Omental fat pad (tissue), 4 donors: ENCODE data around the gene COL4A2. TPM values are rescaled to one million over a fixed set of nuclear protein-coding genes. Genes with fewer than 3 reads are reported as not detected.

ENCODE experiments used
- ATAC-seq: fragments of 150-250 bp; one replicate; pipeline ENCODE4 v1.9.1; 2016; ENCODE audit warnings: mild to moderate bottlenecking, moderate library complexity; ENCODE audit not compliant: low FRiP score
- DNase-seq: peaks from one replicate; pipeline ENCODE4 v3.0.0-alpha.2; 2019; ENCODE audit warnings: low spot score
- total RNA-seq, 4 donors: library from RNA; depleted of rRNA; stranded (reverse); fragments of >200 nt; gene quantifications; one replicate each; pipeline ENCODE4 v1.1.0, GENCODE V29; 2016
- TF ChIP-seq, protein P1 (sequence below), 3 donors: fragments of 450-650 bp; IDR thresholded peaks; one replicate each; pipeline ENCODE4 v1.5.1; 2016 to 2017; ENCODE audit warnings: antibody characterized with exemption in 3 of 3, mild to moderate bottlenecking in 3 of 3, moderate library complexity in 2 of 3

COL4A2 gene
- total RNA-seq, 4 donors from 2014 or later: 380 to 788 (median 684) TPM

DNA sequence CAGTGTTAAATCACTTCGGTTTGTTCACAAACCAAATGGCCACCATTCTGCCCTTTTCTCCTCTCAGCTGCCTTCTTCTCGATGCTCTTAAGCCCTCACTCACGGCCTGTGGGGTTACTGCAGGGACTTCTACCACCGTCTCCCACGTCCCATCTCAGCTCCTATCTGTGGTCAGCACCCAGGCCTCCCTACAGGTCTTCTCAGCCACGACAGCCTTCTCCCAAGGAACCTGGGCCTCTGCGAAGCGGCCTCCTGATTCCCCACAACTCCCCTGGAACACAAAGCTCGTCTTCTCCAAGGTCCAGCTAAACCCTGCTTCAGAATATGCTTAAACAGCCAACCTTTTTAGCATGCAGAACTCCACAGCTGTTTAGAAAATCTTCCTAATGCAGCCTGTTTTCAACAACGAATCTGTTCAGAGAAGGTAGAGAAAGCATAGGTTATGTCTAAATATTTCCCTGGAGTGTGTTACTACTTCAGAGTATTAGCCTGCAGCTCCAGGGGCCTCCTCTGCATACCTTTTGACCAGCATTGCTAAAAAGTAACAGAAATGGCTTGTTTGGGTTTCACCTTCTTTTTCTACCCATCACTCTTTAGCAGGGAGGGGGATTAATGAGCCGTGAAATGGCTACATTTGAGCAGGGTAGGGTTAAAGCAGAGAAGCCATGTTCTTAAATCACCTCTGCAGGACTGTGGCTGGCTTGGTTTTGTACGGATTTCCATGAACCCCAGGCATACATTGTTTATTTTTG is 104.0 kb downstream of the COL4A2 start:
- ATAC-seq: no peak
- TF ChIP-seq, protein P1, sequence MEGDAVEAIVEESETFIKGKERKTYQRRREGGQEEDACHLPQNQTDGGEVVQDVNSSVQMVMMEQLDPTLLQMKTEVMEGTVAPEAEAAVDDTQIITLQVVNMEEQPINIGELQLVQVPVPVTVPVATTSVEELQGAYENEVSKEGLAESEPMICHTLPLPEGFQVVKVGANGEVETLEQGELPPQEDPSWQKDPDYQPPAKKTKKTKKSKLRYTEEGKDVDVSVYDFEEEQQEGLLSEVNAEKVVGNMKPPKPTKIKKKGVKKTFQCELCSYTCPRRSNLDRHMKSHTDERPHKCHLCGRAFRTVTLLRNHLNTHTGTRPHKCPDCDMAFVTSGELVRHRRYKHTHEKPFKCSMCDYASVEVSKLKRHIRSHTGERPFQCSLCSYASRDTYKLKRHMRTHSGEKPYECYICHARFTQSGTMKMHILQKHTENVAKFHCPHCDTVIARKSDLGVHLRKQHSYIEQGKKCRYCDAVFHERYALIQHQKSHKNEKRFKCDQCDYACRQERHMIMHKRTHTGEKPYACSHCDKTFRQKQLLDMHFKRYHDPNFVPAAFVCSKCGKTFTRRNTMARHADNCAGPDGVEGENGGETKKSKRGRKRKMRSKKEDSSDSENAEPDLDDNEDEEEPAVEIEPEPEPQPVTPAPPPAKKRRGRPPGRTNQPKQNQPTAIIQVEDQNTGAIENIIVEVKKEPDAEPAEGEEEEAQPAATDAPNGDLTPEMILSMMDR (IDR thresholded peaks at IDR 0.05): no peak
- no peak for DNase-seq

DNA sequence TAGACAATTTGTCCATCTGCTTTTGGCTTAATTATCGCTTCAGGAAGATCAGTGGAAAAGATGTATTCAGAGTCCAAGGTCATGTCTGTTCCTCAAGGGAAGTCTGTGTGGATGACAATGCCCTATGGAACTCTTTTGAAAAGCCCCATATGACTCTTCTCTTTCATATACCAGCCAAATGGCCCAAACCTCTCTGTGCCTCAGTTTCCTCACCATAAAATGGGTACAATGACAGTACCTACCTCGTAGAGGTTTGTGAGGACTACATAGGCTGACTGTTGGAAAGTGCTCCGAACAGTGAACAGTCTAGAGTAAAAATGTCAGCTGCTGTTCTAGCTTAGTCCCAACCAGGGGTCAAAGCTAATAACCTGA is 104.6 kb downstream of the COL4A2 start:
- TF ChIP-seq, protein P1 (IDR thresholded peaks at IDR 0.05): no peak
- DNase-seq: no peak
- peak; percentile 3 for ATAC-seq

DNA sequence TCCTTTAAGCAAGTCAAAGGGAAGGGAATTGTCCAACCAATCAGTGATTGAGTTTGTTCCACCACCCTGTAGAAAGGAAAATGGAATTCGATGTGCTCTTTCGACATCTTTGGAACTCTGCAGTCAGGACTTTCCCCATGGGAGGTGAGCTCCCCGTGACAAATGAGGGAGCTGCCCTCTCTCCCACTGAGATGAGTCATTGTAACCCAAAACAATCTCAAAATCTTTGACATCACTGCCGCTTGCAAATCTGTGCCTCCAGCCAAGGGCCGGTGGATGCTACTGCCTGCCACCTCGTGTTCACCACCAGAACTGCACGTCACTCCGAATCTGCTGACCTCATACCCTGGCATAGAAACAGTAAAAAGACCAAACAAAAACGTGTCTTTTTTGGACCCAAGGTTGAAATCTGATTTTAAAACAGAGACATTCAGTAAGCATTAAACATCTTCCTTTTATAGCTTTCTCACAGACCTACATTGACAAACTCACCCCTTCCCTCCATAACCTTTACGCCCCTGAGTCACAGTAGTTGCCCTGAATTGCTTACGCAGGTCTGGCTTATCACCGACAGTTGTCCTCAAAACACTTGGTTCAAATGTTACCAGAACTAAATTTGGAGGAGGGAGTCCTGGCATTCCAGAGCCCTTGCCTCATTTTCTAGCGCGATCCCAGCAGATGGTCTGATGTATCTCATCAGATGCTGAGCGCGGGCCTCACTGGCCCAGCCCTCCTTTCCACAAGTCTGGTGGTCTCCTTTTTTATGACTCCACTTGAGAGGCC is 105.2 kb downstream of the COL4A2 start:
- DNase-seq (peak; percentile 72), ATAC-seq (peak; percentile 82)
- TF ChIP-seq, protein P1 (IDR thresholded peaks at IDR 0.05): peak in 2 of 3 donors; percentile 29 to 71

DNA sequence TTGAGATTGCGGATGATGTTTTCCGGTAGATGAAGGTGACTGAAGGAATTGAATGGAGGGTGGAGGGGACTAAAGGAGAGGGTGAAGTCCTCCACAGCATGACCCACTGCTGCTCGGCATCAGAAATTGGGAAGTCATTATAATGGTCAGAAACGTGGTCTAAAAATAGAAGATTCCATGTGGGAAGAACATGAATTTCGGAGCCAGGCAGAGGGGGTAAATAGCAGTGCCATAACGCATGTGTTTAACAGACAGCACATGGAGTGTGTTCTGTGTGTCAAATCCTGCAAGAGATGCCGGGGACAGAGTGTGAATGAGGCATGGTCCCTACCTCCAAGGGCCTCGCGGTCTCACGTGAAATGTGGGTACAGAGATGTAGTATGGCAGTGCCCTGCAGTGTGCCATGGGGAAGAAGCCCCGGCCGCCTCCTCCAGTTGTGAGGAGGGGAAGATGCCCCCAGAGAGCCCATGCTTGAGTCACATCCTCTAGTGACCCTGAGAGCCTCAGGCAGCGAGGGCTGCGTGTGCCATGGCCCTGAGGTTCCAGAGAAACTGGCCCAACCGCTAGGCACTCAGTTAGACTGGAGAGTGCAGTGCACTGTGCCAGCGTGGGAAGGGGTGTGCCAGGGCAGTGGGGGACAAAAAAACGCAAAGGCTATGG is 106.1 kb downstream of the COL4A2 start:
- TF ChIP-seq, protein P1 (IDR thresholded peaks at IDR 0.05): no peak
- DNase-seq (no peak), ATAC-seq (no peak)

DNA sequence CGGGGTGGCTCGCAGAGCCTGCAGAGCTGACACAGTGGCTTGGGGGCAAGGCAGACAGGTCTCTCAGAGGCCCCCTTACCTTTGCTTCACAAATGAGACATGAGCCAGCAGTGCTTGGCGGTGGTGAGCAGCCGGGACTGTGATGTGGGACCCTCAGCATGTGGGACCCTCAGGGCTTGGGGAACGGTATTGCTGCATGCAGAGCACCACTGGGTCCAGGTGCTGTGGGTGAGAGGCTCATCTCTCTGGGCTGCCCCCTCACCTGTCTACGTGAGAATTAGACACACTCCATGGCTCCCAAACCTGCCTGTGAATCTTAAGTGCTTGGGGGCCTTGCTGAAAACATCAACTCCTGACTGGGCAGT is 106.6 kb downstream of the COL4A2 start:
- no peak for ATAC-seq
- no peak for DNase-seq
- TF ChIP-seq, protein P1 (IDR thresholded peaks at IDR 0.05): no peak

DNA sequence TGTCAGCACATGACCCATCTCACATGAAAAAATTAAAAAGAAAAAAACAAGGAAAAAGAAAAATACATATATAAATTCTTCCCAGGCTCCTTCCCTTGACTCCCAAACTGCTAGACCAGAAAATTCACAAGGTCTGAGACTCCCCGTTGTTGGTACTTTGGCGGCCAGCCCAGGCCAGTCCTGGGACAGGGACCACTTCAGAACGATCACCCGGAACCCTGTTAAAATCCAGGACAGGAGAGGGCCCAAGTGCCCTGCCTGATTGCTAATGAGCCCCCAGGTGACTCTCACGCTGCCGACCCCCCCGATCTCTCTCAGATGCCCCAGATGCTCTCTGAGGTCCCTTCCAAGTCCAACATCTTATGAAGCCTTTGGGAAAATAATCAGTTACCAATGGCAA is 107.2 kb downstream of the COL4A2 start:
- DNase-seq: no peak
- no peak for ATAC-seq
- TF ChIP-seq, protein P1 (IDR thresholded peaks at IDR 0.05): no peak
